Activated B cell treated with CpG ODN at 0.5 μM for 24 hours (primary cell): Measurements from ENCODE around the gene LHX2. TPM values are rescaled to one million over a fixed set of nuclear protein-coding genes. Genes with fewer than 3 reads are reported as not detected.
"Not testable (repeated sequence)": the region's sequence is repeated elsewhere in the genome, so short reads cannot be mapped to it uniquely, and the experiment has no call there.

Experiments
- ATAC-seq: fragments of 200-7000 bp; cut with Tn5 transposase; one replicate; pipeline ENCODE4 v1.10.0; 2021; ENCODE audit warnings: low read depth, mild to moderate bottlenecking, moderate library complexity
- CTCF ChIA-PET: fragments of 350-600 bp; sonication (Branson Sonifier 250); formaldehyde crosslinking; loops from one replicate; lab custom pipeline; 2021; ENCODE audit warnings: antibody characterized with exemption; lab: Charles Lee
- POLR2A ChIA-PET: fragments of 350-600 bp; sonication (Branson Sonifier 250); formaldehyde crosslinking; loops from one replicate; lab custom pipeline; 2021; ENCODE audit warnings: antibody characterized with exemption; lab: Charles Lee
- DNase-seq: peaks from one replicate; pipeline ENCODE4 v3.0.0; 2022
- H3K27ac Mint-ChIP-seq: one replicate; pipeline ENCODE4 v1.8.0; 2020; ENCODE audit warnings: mixed read lengths
- H3K27me3 Mint-ChIP-seq: one replicate; pipeline ENCODE4 v1.8.0; 2021; ENCODE audit warnings: mixed read lengths
- H3K36me3 Mint-ChIP-seq: one replicate; pipeline ENCODE4 v1.8.0; 2021; ENCODE audit warnings: low read depth, mixed read lengths
- H3K4me1 Mint-ChIP-seq: one replicate; pipeline ENCODE4 v1.8.0; 2021; ENCODE audit warnings: mixed read lengths
- H3K4me3 Mint-ChIP-seq: one replicate; pipeline ENCODE4 v1.8.0; 2020; ENCODE audit warnings: mild to moderate bottlenecking, mixed read lengths
- H3K9me3 Mint-ChIP-seq: one replicate; pipeline ENCODE4 v1.8.0; 2020; ENCODE audit warnings: mixed read lengths
- CTCF ChIP-seq: fragments of 200-600 bp; IDR thresholded peaks from one replicate; pipeline ENCODE4 v1.8.0; 2022; ENCODE audit warnings: antibody characterized with exemption, mild to moderate bottlenecking
- intact Hi-C: fragments of 100-400 bp; cut with micrococcal nuclease; formaldehyde crosslinking; loops from one replicate; pipeline ENCODE4 v1.15.1; 2024
- total RNA-seq: library from RNA; stranded (reverse); gene quantifications from 2 replicates; pipeline ENCODE4 v1.2.3, GENCODE V29; 2022

Gene LHX2
- total RNA-seq, 1 donor from 2014 or later, result not detected

DNA sequence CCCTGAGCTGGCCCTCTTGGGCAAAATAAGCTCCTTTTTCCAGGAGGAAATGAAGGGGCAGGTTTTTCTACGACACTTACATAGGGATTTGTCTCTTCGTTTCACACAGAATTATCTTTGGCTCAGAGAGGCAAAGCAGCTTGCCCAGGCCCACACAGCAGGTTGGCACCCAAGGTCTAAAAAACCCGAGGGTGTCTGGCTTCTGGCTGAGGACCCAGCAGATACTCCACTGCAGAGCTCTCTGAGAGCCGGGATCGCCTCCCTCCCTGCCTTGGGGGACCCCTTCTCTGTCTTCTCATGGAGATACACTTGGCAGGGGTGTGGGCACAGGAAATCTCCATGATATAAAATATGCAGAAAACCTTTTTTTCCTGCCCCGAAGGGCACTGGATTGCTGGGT, 29.0 kb upstream of the LHX2 start:
- H3K27ac Mint-ChIP-seq, result no peak overlapping the region
- no peaks in the 10 kb centered on the region for H3K4me1 Mint-ChIP-seq
- H3K27me3 Mint-ChIP-seq, result peaks cover 21% of the 10 kb centered on the region
- POLR2A ChIA-PET, result no interaction called here
- peaks cover 9% of the 10 kb centered on the region for H3K9me3 Mint-ChIP-seq
- DNase-seq (no peak), ATAC-seq (no peak)
- CTCF ChIA-PET, result no interaction called here
- no peak overlapping the region for H3K4me3 Mint-ChIP-seq
- no peak for TF ChIP-seq CTCF
- peaks cover 1% of the 10 kb centered on the region for H3K36me3 Mint-ChIP-seq
- intact Hi-C loops, result no loop called here

- Mint-ChIP-seq H3K36me3 (peaks cover 1% of the 10 kb centered on the region), H3K27ac (no peak overlapping the region), H3K9me3 (peaks cover 9% of the 10 kb centered on the region), H3K4me3 (no peak overlapping the region), H3K27me3 (peaks cover 23% of the 10 kb centered on the region), H3K4me1 (no peaks in the 10 kb centered on the region)
- DNase-seq, result no peak
- POLR2A ChIA-PET, result no interaction called here
- no peak for TF ChIP-seq CTCF
- CTCF ChIA-PET, result no interaction called here
- no peak for ATAC-seq
- intact Hi-C loops, result no loop called here
These were observed 28.5 kb upstream of the LHX2 start for GRCh38 chr9:123983047-123983446.

GRCh38 chr9:123984802-123985201, 26.8 kb upstream of the LHX2 start:
- Mint-ChIP-seq H3K4me1 (no peaks in the 10 kb centered on the region), H3K36me3 (no peaks in the 10 kb centered on the region), H3K9me3 (peaks cover under 1% of the 10 kb centered on the region), H3K27ac (no peak overlapping the region), H3K4me3 (no peak overlapping the region), H3K27me3 (peaks cover 26% of the 10 kb centered on the region)
- ATAC-seq, result no peak
- intact Hi-C loops, result no loop called here
- no peak for TF ChIP-seq CTCF
- DNase-seq, result no peak
- ChIA-PET POLR2A (no interaction called here), CTCF (no interaction called here)

GRCh38 chr9:123985869-123986268, 25.7 kb upstream of the LHX2 start:
- ChIA-PET CTCF (no interaction called here), POLR2A (no interaction called here)
- H3K27ac Mint-ChIP-seq, result no peak overlapping the region
- ATAC-seq, result no peak
- no peak overlapping the region for H3K4me3 Mint-ChIP-seq
- H3K4me1 Mint-ChIP-seq, result no peaks in the 10 kb centered on the region
- no peaks in the 10 kb centered on the region for H3K9me3 Mint-ChIP-seq
- no peak for TF ChIP-seq CTCF
- DNase-seq, result no peak
- intact Hi-C loops, result no loop called here
- H3K27me3 Mint-ChIP-seq, result peaks cover 28% of the 10 kb centered on the region
- no peaks in the 10 kb centered on the region for H3K36me3 Mint-ChIP-seq

- CTCF ChIA-PET, result no interaction called here
- no peaks in the 10 kb centered on the region for H3K36me3 Mint-ChIP-seq
- no peak for DNase-seq
- H3K4me1 Mint-ChIP-seq, result no peaks in the 10 kb centered on the region
- TF ChIP-seq CTCF, result no peak
- ATAC-seq, result no peak
- no peak overlapping the region for H3K27ac Mint-ChIP-seq
- POLR2A ChIA-PET, result interaction anchor here (0.5 kb wide), 1 partner anchor 26 kb away, joined by 6 read pairs; no protein-coding TSS in a partner anchor
- H3K27me3 Mint-ChIP-seq, result peaks cover 37% of the 10 kb centered on the region
- intact Hi-C loops, result no loop called here
- H3K9me3 Mint-ChIP-seq, result no peaks in the 10 kb centered on the region
- no peak overlapping the region for H3K4me3 Mint-ChIP-seq
These were observed 21.1 kb upstream of the LHX2 start for GRCh38 chr9:123990427-123990826.

DNA sequence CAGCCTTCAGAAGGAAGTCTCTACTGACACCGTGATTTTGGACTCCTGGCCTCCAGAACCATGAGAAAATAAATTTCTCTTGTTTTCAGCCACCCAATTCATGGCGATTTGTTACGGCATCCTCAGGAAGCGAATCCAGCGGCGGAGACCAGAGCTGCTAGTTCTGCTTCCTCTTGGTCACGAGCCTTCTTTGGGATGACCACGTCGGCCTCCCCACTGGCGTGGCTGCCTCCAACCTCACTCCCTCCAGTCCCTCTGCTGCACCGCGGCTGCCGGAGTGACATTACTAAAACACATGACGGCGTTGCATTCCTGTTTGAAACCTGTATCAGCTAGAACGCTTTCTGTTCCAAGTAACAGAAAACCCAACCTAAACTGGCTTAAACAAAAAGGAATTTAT, 18.9 kb upstream of the LHX2 start:
- DNase-seq, POLR2A ChIA-PET, H3K27ac Mint-ChIP-seq, H3K9me3 Mint-ChIP-seq, CTCF ChIA-PET, H3K4me3 Mint-ChIP-seq, H3K36me3 Mint-ChIP-seq, ATAC-seq, intact Hi-C loops: not testable (repeated sequence)
- Mint-ChIP-seq H3K27me3 (peaks cover 36% of the 10 kb centered on the region), H3K4me1 (peaks cover 16% of the 10 kb centered on the region)
